Activated naive CD8-positive, alpha-beta T cell treated with anti-CD3 and anti-CD28 coated beads, Interleukin-2, amount 10 ng/mL, durations not matched to agents 7 days and 5 days (primary cell): ENCODE results near the gene ANAPC13. TPM values are rescaled to one million over a fixed set of nuclear protein-coding genes. Genes with fewer than 3 reads are reported as not detected.

ENCODE experiments used
- ATAC-seq: fragments of 150-1000 bp; cut with Tn5 transposase; one replicate; pipeline ENCODE4 v1.10.0; 2021; ENCODE audit warnings: low read depth, moderate library complexity
- POLR2A ChIA-PET: fragments of 350-600 bp; sonication (Branson Sonifier 250); formaldehyde crosslinking; loops from one replicate; lab custom pipeline; 2021; ENCODE audit warnings: antibody characterized with exemption; lab: Charles Lee
- DNase-seq: peaks from one replicate; pipeline ENCODE4 v3.0.0; 2021
- H3K27ac Mint-ChIP-seq: one replicate; pipeline ENCODE4 v1.8.0; 2022; ENCODE audit warnings: mild to moderate bottlenecking, mixed read lengths
- H3K27me3 Mint-ChIP-seq: one replicate; pipeline ENCODE4 v1.8.0; 2022; ENCODE audit warnings: mild to moderate bottlenecking, moderate library complexity, mixed read lengths
- H3K36me3 Mint-ChIP-seq: one replicate; pipeline ENCODE4 v1.8.0; 2021; ENCODE audit warnings: mild to moderate bottlenecking, mixed read lengths
- H3K4me1 Mint-ChIP-seq: one replicate; pipeline ENCODE4 v1.8.0; 2021; ENCODE audit warnings: mixed read lengths
- H3K4me3 Mint-ChIP-seq: one replicate; pipeline ENCODE4 v1.8.0; 2022; ENCODE audit warnings: mild to moderate bottlenecking, moderate library complexity, mixed read lengths
- H3K9me3 Mint-ChIP-seq: one replicate; pipeline ENCODE4 v1.8.0; 2021; ENCODE audit warnings: mixed read lengths
- total RNA-seq, 2 experiments: library from RNA; stranded (reverse); gene quantifications; one replicate each; pipeline ENCODE4 v1.2.3, GENCODE V29; 2021

The ANAPC13 gene
- total RNA-seq, 2 experiments from 2014 or later: 17.6 to 26.9 TPM

DNA sequence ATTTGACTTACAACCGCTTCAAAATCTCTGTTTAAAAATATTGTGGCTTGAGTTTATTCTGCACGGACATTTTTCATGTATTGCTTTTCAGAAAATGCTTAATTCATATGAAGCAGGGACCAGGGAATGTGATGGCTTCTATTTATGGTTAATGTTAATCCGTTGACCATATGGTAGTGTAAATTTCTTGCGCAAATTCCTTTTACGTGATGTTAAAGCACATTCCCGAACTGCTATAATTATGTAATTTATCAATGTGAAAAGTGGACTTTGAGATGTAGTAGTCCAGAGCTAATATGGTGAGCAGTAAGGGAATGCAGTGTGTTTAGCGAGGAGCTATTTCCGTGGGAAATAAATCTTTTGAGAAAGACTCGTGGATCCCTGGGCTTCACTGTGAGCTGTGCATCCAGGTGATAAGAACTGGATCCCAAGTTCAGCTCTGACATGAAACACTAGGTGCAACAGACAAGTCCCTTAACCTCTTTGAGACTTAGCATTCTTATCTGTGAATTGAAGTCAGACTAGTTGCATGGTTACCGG is 27.3 kb downstream of the ANAPC13 start:
- H3K4me3 Mint-ChIP-seq: no peak overlapping the region
- no peaks in the 10 kb centered on the region for H3K4me1 Mint-ChIP-seq
- no peak for ATAC-seq
- no peaks in the 10 kb centered on the region for H3K9me3 Mint-ChIP-seq
- DNase-seq: no peak
- POLR2A ChIA-PET: no interaction called here
- no peaks in the 10 kb centered on the region for H3K36me3 Mint-ChIP-seq
- H3K27ac Mint-ChIP-seq: no peak overlapping the region
- peaks cover 36% of the 10 kb centered on the region for H3K27me3 Mint-ChIP-seq

DNA sequence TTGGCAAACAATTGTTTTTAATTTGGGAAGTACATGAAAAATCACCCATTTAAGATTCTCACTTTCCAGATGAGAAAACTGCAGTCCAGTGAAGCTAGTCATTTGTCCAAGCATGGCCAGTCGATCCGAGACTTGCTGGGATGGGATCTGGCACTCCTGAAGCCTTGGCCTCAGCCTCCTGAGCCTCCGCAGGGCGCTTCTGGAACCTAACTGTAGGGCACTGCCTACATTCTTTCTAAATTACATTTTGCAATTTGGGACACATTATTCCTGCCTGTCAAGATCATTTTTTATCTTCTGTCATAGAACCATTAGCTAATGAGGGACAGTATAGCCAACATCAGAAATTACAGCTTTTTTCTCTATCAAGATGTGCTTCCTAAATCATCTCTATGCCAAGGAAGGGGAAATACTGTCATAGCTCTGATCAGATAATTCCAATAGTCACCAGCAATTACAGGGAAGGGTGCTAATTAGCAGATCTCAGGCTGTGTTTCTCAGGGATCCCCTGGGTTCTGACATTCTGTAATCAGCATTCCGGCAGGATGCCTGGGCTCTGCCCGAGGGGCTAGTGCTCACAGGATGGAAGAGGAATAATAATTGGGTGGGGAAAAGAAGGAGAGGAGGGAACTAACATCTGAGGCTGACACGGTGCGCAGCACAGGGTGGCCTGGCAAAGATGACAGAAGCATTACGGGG is 28.3 kb downstream of the ANAPC13 start:
- no peaks in the 10 kb centered on the region for H3K9me3 Mint-ChIP-seq
- POLR2A ChIA-PET: no interaction called here
- H3K27ac Mint-ChIP-seq: no peak overlapping the region
- DNase-seq: no peak
- H3K4me1 Mint-ChIP-seq: no peaks in the 10 kb centered on the region
- no peak overlapping the region for H3K4me3 Mint-ChIP-seq
- ATAC-seq: no peak
- H3K36me3 Mint-ChIP-seq: no peaks in the 10 kb centered on the region
- H3K27me3 Mint-ChIP-seq: peaks cover 35% of the 10 kb centered on the region

DNA sequence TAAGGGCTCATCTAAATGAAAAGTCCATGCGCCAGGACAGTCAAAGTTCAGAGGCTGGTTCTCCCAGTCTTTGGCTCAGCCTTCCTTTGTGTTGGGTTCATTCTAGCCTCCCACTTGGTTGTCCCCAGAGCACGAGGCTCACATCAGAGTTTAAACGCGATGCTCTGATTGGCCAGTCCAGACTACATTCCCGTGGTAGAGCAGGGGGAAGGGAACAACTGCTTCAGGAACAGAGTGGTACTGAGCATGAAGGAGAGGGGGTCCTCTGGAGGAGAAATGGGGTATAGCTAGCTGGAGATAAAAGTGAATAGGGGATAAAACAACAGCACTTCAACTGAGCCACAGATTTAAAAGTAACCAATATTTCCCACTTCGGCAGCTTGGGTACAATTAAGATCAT is 32.2 kb downstream of the ANAPC13 start:
- Mint-ChIP-seq H3K27me3 (peaks cover 33% of the 10 kb centered on the region), H3K27ac (no peak overlapping the region), H3K4me3 (no peak overlapping the region), H3K9me3 (no peaks in the 10 kb centered on the region), H3K4me1 (no peaks in the 10 kb centered on the region), H3K36me3 (no peaks in the 10 kb centered on the region)
- POLR2A ChIA-PET: no interaction called here
- no peak for DNase-seq
- ATAC-seq: no peak

DNA sequence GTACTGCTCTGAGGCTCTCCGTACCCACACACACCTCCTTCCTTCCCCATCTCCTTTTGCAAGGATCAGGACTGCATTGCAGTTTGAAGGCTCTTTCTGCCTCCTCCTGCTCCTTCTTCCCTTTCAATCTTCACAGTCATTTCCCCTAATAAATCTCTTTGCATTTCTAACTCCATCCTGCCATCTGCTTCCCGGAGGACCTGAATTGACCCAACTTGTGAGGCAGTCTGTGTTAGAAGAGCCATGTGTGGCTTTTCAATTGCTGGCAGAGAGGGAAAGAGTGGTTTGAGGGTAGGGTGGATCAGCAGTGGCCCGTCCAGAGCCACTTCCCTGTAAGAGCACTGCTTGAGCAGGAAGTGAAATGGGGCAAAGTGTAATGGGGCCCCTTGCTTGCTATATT is 35.8 kb downstream of the ANAPC13 start:
- Mint-ChIP-seq H3K27me3 (peaks cover 28% of the 10 kb centered on the region), H3K27ac (no peak overlapping the region), H3K9me3 (no peaks in the 10 kb centered on the region), H3K36me3 (peaks cover 2% of the 10 kb centered on the region), H3K4me1 (no peaks in the 10 kb centered on the region), H3K4me3 (no peak overlapping the region)
- DNase-seq: no peak
- POLR2A ChIA-PET: no interaction called here
- ATAC-seq: no peak

DNA sequence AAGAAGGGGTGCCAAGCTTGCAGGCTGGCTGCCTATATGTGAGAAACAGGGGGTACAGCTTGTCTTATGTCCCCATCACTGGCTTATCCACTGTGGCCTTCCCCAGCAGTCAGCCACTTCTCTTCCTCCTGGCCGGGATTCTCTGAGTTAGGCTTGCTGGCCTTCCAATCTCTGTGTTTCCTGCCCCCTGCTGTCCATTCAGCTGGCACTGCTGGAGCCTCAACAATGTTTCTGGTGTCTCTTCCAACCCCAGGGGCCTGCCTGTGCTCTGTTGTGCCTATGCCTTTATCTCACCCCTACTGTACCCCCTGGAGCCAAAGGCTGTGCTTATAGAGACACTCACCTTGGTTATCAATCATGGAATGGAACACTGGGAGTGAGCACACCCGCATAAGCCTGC is 36.5 kb downstream of the ANAPC13 start:
- H3K4me1 Mint-ChIP-seq: no peaks in the 10 kb centered on the region
- H3K27ac Mint-ChIP-seq: no peak overlapping the region
- H3K4me3 Mint-ChIP-seq: no peak overlapping the region
- POLR2A ChIA-PET: no interaction called here
- DNase-seq (no peak), ATAC-seq (no peak)
- H3K9me3 Mint-ChIP-seq: no peaks in the 10 kb centered on the region
- peaks cover 32% of the 10 kb centered on the region for H3K27me3 Mint-ChIP-seq
- peaks cover 2% of the 10 kb centered on the region for H3K36me3 Mint-ChIP-seq

DNA sequence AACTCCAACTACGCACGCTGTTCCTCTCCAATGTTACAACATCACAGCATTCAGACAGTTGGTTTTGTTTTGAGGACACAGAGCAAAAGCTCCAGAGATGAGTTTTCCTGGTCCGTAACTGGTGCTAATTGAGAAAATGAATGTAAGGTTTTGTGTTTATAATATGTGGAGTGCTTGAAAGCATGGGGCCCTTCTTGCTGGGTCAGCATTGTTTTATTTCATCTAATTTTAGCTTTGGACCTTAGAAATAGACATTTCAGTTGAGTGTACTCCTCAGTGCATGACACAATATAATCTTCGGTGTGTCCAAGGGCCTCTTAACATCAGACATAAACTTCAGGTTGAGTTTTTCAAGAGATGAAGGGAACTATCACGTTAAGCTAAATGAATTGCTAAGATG is 37.1 kb downstream of the ANAPC13 start:
- Mint-ChIP-seq H3K4me1 (no peaks in the 10 kb centered on the region), H3K4me3 (no peak overlapping the region), H3K9me3 (no peaks in the 10 kb centered on the region), H3K27me3 (peaks cover 31% of the 10 kb centered on the region), H3K36me3 (peaks cover 2% of the 10 kb centered on the region), H3K27ac (no peak overlapping the region)
- DNase-seq: no peak
- POLR2A ChIA-PET: no interaction called here
- ATAC-seq: no peak

DNA sequence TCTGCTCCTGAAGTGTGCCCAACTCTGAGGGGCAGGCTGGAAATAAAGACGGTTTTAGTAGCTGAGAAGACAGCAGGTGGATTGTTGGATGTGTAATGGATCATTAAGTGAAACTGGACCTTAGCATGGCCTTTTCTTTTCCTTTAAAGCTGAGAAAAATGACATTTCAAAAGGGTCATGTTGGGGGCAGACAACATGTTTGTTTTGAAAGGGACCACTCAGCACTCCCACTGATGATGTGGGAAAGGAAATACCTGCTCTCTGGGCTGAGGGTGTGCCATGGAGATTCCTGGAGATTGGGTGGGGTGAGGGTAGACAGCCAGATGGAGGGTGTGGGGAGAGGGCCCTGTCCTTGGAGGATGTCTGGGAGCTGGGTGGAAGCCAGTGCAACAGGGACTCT is 38.4 kb downstream of the ANAPC13 start:
- ATAC-seq: no peak
- no peak overlapping the region for H3K4me3 Mint-ChIP-seq

DNA sequence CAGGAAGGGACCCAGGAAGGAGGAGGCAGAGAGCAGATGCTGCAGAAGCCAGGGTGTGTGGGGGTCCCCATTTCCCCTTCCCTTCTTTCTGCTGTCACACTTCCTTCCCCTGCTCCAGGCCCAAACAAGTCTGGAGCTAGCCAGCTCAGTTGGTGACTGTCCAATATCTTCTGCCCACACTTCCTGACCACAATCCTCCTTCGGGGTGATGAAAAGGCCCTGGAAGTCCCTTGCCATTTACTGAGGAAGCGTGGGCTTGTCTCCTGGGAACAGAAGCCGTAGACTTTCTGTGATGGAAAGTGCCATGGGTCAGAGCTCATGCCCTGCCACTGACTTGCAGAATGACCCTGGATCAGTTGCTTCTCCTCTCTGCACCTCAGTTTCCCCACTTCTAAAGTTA is 39.0 kb downstream of the ANAPC13 start:
- no peak overlapping the region for H3K4me3 Mint-ChIP-seq
- peaks cover 27% of the 10 kb centered on the region for H3K27me3 Mint-ChIP-seq
- ATAC-seq (no peak), DNase-seq (no peak)
- POLR2A ChIA-PET: no interaction called here
- H3K4me1 Mint-ChIP-seq: no peaks in the 10 kb centered on the region
- no peak overlapping the region for H3K27ac Mint-ChIP-seq
- no peaks in the 10 kb centered on the region for H3K9me3 Mint-ChIP-seq
- peaks cover 2% of the 10 kb centered on the region for H3K36me3 Mint-ChIP-seq

More for the DNA sequence above, 38.4 kb downstream of the ANAPC13 start:
- Mint-ChIP-seq H3K36me3 (peaks cover 2% of the 10 kb centered on the region), H3K9me3 (no peaks in the 10 kb centered on the region), H3K27me3 (peaks cover 26% of the 10 kb centered on the region), H3K27ac (no peak overlapping the region), H3K4me1 (no peaks in the 10 kb centered on the region)
- DNase-seq: no peak
- POLR2A ChIA-PET: no interaction called here

DNA sequence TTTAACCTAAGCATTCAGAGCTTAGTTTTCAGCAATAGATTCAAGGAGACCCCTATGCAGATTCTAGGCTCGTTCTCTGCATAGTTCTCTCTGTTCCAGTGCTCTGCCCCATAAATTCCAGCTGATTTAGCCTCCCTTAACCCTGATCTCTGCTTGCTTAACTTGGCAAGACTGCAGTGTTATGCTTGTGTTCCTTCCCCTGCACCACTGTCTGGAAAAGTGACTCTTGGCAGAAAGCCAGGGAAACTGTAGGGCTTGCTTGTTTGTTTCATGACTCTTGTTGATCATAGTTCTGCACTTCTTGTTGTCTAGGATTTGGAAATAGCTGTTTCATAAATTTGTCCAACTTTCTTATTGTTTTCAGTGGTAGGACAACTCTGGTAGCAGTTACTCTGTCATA is 40.1 kb downstream of the ANAPC13 start:
- POLR2A ChIA-PET: no interaction called here
- ATAC-seq (no peak), DNase-seq (no peak)
- Mint-ChIP-seq H3K4me3 (no peak overlapping the region), H3K9me3 (no peaks in the 10 kb centered on the region), H3K27me3 (peaks cover 27% of the 10 kb centered on the region), H3K27ac (no peak overlapping the region), H3K4me1 (no peaks in the 10 kb centered on the region), H3K36me3 (peaks cover 2% of the 10 kb centered on the region)

DNA sequence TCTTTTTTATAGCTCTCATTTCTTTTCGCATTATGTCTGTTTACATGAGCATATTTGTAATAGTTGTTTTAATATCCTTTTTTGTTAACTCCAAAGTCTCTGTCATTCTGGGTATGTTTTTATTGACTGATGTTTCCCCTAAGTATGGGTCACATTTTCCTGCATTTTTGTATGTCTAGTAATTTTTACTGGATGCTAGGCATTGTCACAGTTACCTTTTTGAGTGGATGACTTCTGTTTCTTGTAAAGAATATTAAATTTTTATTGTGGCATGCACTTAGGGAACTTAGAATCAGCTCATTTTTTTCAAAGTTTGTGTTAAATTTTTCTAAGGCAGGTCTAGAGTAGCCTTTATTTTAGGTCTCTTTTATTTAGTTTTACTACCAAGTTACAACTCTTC is 40.7 kb downstream of the ANAPC13 start:
- peaks cover 31% of the 10 kb centered on the region for H3K27me3 Mint-ChIP-seq
- POLR2A ChIA-PET: no interaction called here
- H3K4me3 Mint-ChIP-seq: no peak overlapping the region
- no peak overlapping the region for H3K27ac Mint-ChIP-seq
- ATAC-seq (no peak), DNase-seq (no peak)
- peaks cover 2% of the 10 kb centered on the region for H3K36me3 Mint-ChIP-seq
- peaks cover 3% of the 10 kb centered on the region for H3K4me1 Mint-ChIP-seq
- no peaks in the 10 kb centered on the region for H3K9me3 Mint-ChIP-seq

DNA sequence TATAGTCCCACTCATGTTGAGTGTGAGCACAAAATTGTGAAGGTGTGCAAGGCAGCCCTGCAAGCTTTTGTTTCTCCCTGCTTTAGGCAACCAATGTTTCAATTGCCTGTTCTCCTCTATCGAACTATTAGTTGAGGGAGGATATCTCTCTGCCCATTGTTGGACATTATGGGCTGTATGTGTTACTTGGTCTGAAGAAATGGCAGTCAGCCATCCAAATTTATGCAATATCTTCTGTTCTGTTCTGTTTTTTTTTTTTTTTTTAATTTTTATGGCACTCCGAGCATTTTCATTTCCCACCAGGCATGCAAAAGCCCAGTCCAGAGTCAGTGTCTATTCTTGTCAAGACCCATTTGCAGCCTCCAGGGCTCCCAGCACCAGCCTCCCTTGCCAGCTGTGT is 44.0 kb downstream of the ANAPC13 start:
- H3K27ac Mint-ChIP-seq: no peak overlapping the region

DNA sequence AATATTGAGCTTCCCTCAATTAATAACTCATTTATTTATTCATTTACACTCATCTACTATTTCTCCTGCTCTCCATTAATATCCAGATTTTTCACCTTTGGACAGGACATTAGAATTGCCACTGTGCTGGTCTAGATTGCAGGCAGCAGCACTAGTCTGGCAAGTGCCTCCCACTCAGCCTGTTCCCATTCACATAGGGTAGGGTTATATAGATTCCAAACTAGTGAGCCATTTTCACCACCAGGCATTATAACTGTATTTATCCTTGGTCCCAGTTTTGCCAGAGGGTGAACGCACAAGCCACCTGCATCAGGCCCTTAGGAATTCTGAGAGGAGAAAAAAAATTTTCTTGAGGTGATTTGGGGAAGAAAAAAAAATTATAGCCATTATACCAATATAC is 44.5 kb downstream of the ANAPC13 start:
- ATAC-seq (no peak), DNase-seq (no peak)
- POLR2A ChIA-PET: no interaction called here
- Mint-ChIP-seq H3K27me3 (peaks cover 38% of the 10 kb centered on the region), H3K36me3 (peaks cover 2% of the 10 kb centered on the region), H3K27ac (no peak overlapping the region), H3K4me3 (no peak overlapping the region), H3K9me3 (no peaks in the 10 kb centered on the region), H3K4me1 (peaks cover 4% of the 10 kb centered on the region)

More for the DNA sequence above, 44.0 kb downstream of the ANAPC13 start:
- H3K4me1 Mint-ChIP-seq: peaks cover 4% of the 10 kb centered on the region
- POLR2A ChIA-PET: no interaction called here
- DNase-seq (no peak), ATAC-seq (no peak)
- H3K36me3 Mint-ChIP-seq: peaks cover 2% of the 10 kb centered on the region
- no peak overlapping the region for H3K4me3 Mint-ChIP-seq
- peaks cover 38% of the 10 kb centered on the region for H3K27me3 Mint-ChIP-seq
- H3K9me3 Mint-ChIP-seq: no peaks in the 10 kb centered on the region

DNA sequence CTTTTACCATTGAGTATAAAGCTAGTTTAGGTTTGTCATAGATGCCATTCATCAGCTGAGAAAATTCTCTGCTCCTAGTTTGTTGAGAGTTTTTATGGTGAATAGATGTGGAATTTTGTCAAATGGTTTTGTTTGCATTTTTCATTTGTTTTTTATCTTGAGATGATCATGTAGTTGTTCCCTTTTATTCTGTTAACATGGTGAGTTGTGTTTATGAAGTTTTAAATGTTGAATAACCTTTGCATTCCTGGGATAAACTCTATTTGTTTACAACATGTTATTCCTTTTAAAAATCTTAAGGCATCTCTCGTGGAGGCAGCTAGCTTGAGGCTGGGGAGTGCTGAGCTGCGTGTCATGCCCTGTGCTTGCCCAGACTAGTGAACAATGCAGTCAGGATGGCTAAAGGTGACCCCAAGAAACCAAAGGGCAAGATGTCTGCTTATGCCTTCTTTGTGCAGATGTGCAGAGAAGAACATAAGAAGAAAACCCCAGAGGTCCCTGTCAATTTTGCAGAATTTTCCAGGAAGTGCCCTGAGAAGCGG is 48.5 kb downstream of the ANAPC13 start:
- peaks cover 29% of the 10 kb centered on the region for H3K27me3 Mint-ChIP-seq
- no peaks in the 10 kb centered on the region for H3K9me3 Mint-ChIP-seq
- ATAC-seq: no peak
- no peaks in the 10 kb centered on the region for H3K36me3 Mint-ChIP-seq
- H3K4me1 Mint-ChIP-seq: peaks cover 4% of the 10 kb centered on the region
- no peak overlapping the region for H3K27ac Mint-ChIP-seq
- POLR2A ChIA-PET: no interaction called here
- DNase-seq: no peak
- H3K4me3 Mint-ChIP-seq: no peak overlapping the region

DNA sequence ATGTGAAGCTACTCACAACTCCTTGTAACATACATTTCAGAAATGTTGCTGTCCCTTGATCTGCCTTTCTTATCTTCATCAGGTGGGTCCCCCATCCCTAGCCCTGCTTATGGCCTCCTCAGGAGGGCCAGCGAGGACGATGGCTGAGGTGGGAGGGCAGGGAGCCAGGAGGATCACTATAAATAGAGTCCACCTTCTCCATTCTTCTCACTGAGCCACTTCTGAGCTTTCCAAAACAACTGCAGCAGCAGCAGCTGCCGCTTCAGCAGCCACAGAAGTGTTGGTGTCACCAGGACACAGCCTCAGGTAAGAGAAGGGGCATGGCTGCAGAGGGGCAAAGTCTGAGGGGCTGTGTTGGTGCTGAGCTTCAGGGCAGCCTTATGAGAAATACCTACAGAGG is 53.5 kb downstream of the ANAPC13 start:
- ATAC-seq: no peak
- Mint-ChIP-seq H3K27ac (no peak overlapping the region), H3K9me3 (no peaks in the 10 kb centered on the region), H3K4me1 (no peaks in the 10 kb centered on the region), H3K27me3 (peaks cover 27% of the 10 kb centered on the region), H3K36me3 (no peaks in the 10 kb centered on the region), H3K4me3 (no peak overlapping the region)
- POLR2A ChIA-PET: no interaction called here
- DNase-seq: no peak
